Measurements from ENCODE around the gene BOLA1.

BOLA1 gene

DNA sequence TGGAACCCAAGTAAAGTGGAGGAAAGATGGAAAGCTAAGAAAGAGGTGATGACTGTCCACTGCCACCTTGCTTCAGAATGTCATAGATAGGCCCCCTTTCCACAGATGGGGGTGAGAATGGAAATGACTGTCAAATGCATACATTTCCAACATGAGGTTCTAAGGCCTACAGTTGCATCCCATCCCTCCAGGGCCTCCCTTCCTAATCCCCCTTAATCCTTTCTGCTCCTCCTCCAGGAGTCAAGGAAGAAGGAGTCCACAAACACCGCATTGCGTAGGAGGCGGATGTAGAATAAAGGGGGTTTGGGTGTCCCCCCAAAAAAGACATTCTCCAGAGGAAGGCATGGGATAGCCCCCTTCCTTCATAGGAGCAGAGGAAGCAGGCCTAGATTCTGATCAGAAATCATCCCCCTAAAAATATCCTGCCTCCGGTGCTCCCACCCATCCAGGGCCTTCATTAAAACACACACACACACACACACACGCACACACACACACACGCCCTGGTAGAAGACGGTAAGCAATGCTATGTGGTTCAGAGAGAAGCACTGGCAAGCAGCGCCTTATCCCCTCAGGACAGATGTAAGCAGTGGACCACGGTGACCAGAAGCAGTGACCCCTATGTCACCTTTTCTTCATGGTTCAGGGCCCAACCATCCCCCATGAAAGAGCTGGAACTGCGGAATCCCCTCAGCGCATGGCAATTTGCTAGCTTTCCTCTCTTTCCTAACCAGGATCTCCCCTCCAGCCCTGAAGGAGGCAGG, 16.2 kb downstream of the BOLA1 start:
- no peaks in the 10 kb centered on the region for H3K9me3 Mint-ChIP-seq
- H3K36me3 Mint-ChIP-seq (ENCODE audit: low read depth) = peaks cover 7% of the 10 kb centered on the region
- H3K27me3 Mint-ChIP-seq = no peaks in the 10 kb centered on the region
- H3K4me1 Mint-ChIP-seq (ENCODE audit: low read depth) = peaks cover 36% of the 10 kb centered on the region
- H3K27ac Mint-ChIP-seq = no peak overlapping the region
- no peak for DNase-seq
- peak overlapping the region; percentile 81 for H3K4me3 Mint-ChIP-seq

GRCh38 chr1:149916193-149916897, 17.0 kb downstream of the BOLA1 start:
- H3K27me3 Mint-ChIP-seq = no peaks in the 10 kb centered on the region
- H3K9me3 Mint-ChIP-seq = no peaks in the 10 kb centered on the region
- H3K4me1 Mint-ChIP-seq (ENCODE audit: low read depth) = peaks cover 36% of the 10 kb centered on the region
- DNase-seq = no peak
- H3K27ac Mint-ChIP-seq = peak overlapping the region; percentile 63
- H3K36me3 Mint-ChIP-seq (ENCODE audit: low read depth) = peaks cover 12% of the 10 kb centered on the region
- peak overlapping the region; percentile 81 for H3K4me3 Mint-ChIP-seq

DNA sequence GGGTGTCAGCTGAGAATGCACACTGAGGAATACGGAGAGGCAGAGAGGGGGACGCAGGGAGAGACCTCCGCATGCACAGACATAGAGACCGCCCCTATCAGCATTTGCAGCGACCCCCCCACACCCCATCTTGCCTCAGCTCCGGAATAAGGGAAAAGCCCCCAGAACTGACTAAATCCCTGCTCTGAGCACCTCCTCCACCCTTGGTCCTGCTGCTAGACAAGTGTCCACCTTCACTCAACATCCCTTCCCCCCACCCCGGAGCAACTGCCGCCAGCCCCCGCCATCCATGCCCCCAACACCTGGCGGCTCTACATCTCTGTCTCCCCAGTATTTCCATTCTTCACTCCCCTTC, 17.5 kb downstream of the BOLA1 start:
- H3K27ac Mint-ChIP-seq = no peak overlapping the region
- H3K36me3 Mint-ChIP-seq (ENCODE audit: low read depth) = peaks cover 17% of the 10 kb centered on the region
- H3K9me3 Mint-ChIP-seq = no peaks in the 10 kb centered on the region
- H3K27me3 Mint-ChIP-seq = no peaks in the 10 kb centered on the region
- H3K4me3 Mint-ChIP-seq = peak overlapping the region; percentile 81
- H3K4me1 Mint-ChIP-seq (ENCODE audit: low read depth) = peaks cover 36% of the 10 kb centered on the region
- no peak for DNase-seq

DNA sequence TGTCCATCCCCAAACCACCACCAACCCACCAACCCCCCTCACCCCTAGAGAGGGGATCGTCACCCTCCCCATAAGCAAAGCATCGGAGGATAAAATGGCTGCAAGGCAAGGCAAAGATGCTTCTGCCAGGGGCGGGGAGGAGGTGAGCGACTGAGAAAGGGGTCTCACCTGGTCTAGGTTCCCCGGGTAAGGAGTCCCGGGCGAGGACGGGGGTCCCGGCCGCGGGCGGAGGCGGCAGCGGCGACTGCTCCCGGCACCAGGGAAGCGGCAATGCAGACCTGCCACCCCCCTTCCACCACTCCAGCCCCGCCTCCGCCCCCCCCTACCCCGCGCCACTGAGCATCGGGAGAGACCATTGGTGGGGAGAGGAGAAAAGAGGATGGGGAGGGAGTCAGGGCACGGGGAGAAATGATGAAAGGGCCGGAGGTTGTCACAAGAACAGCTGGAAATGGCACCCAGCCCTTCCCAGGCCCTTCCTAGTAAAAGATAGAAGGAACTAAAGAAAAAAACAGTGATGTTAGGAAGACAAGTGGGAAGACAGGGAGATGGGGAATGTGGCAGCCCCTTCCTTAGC, 18.3 kb downstream of the BOLA1 start, which contains the start of gene SV2A:
TSS of gene SV2A (minus strand) at position 274 of the 574 bp plus-strand sequence. CDS start 4,004 bp downstream, outside the sequence.
- Mint-ChIP-seq H3K36me3 (ENCODE audit: low read depth) (peaks cover 24% of the 10 kb centered on the region), H3K4me3 (peak within 1 kb of the TSS; percentile 81), H3K4me1 (ENCODE audit: low read depth) (peaks cover 36% of the 10 kb centered on the region), H3K27me3 (no peaks in the 10 kb centered on the region), H3K27ac (peak within 1 kb of the TSS; percentile 75), H3K9me3 (no peaks in the 10 kb centered on the region)
- DNase-seq = peak; percentile 72

DNA sequence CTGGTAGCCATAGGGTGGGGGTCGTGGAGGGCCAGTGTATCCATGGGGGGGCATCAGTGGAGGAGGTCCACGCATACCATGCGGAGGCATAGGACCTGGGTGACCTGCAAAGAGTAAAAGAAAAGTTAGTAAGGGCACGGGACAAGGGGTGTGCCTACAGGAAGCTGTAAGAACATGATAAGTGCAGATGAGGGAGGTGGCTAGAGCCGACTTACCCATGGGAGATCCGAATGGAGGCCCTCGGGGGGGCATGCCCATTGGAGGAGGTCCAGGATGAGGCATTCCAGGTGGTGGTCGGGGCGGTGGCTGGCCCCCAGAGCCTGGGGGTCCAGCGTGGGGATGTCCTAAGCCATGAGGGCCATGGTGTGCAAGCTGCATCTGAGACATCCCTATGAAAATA, 24.3 kb downstream of the BOLA1 start:
- no peak overlapping the region for H3K27ac Mint-ChIP-seq
- H3K36me3 Mint-ChIP-seq (ENCODE audit: low read depth) = peaks cover 73% of the 10 kb centered on the region
- DNase-seq = no peak
- peaks cover 34% of the 10 kb centered on the region for H3K4me1 Mint-ChIP-seq (ENCODE audit: low read depth)
- no peaks in the 10 kb centered on the region for H3K27me3 Mint-ChIP-seq
- no peak overlapping the region for H3K4me3 Mint-ChIP-seq
- H3K9me3 Mint-ChIP-seq = no peaks in the 10 kb centered on the region

GRCh38 chr1:149925345-149925744, 26.0 kb downstream of the BOLA1 start:
- peaks cover 73% of the 10 kb centered on the region for H3K36me3 Mint-ChIP-seq (ENCODE audit: low read depth)
- no peaks in the 10 kb centered on the region for H3K27me3 Mint-ChIP-seq
- peaks cover 37% of the 10 kb centered on the region for H3K4me1 Mint-ChIP-seq (ENCODE audit: low read depth)
- no peaks in the 10 kb centered on the region for H3K9me3 Mint-ChIP-seq
- peak overlapping the region; percentile 41 for H3K27ac Mint-ChIP-seq
- peak overlapping the region; percentile 97 for H3K4me3 Mint-ChIP-seq
- no peak for DNase-seq

GRCh38 chr1:149925751-149926150, 26.4 kb downstream of the BOLA1 start:
- Mint-ChIP-seq H3K9me3 (no peaks in the 10 kb centered on the region), H3K27me3 (no peaks in the 10 kb centered on the region), H3K36me3 (ENCODE audit: low read depth) (peaks cover 71% of the 10 kb centered on the region), H3K4me3 (peak overlapping the region; percentile 97), H3K4me1 (ENCODE audit: low read depth) (peaks cover 41% of the 10 kb centered on the region), H3K27ac (peak overlapping the region; percentile 76)
- no peak for DNase-seq

- DNase-seq = no peak
- peaks cover 68% of the 10 kb centered on the region for H3K36me3 Mint-ChIP-seq (ENCODE audit: low read depth)
- no peaks in the 10 kb centered on the region for H3K9me3 Mint-ChIP-seq
- H3K27ac Mint-ChIP-seq = peak overlapping the region; percentile 76
- peaks cover 45% of the 10 kb centered on the region for H3K4me1 Mint-ChIP-seq (ENCODE audit: low read depth)
- no peaks in the 10 kb centered on the region for H3K27me3 Mint-ChIP-seq
- peak overlapping the region; percentile 97 for H3K4me3 Mint-ChIP-seq
Observed at GRCh38 chr1:149926296-149926695, 26.9 kb downstream of the BOLA1 start.

- H3K4me1 Mint-ChIP-seq (ENCODE audit: low read depth) = peaks cover 51% of the 10 kb centered on the region
- peak overlapping the region; percentile 97 for H3K4me3 Mint-ChIP-seq
- H3K36me3 Mint-ChIP-seq (ENCODE audit: low read depth) = peaks cover 60% of the 10 kb centered on the region
- H3K27me3 Mint-ChIP-seq = no peaks in the 10 kb centered on the region
- no peak for DNase-seq
- H3K9me3 Mint-ChIP-seq = no peaks in the 10 kb centered on the region
- H3K27ac Mint-ChIP-seq = peak overlapping the region; percentile 94
Observed at GRCh38 chr1:149927056-149927562, 27.7 kb downstream of the BOLA1 start.

DNA sequence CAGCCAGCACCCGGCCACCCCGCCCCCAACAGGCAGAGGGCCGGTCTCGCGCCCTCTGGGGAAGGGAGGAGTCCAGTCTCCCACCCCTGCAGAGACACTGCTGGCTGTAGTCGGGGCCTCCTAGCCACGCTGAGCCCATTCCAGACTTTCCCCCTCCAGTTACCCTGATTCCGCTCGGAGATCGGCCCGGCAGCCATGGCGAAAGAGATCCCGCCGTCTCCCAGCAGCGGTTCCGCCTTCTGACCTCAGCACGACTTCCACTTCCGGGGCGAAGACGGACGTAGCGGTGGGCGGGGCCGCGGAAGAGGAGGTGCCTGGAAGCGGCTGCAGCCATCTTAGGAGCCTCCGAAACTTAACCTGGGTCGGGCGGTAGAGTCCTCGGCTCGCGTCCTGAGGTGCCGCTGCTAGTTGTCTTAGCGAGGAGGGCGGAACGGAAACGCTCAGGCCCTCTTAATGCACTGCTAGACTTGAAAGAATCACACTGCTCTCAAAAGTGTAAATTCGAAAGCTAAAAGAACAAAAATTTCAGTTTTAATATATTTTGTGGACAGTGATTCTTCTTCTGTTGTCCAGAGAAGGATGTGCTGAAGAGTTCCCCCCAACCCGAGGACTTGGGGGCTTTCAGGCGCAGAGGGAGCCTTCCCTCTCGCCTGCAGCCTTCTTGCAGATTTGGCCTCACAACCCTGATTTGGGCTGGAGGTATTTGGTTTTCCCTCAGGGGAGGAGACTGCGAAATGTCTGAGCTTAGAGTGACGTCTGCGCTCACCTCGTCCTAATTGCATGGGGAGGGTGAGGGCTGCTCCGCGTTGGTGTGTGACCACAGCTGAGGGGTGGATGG, 28.4 kb downstream of the BOLA1 start, which contains the start of gene SF3B4:
TSS of gene SF3B4 (minus strand) at position 241 of the 838 bp plus-strand sequence. CDS start at position 197, 44 bp downstream.
- H3K27ac Mint-ChIP-seq = peak within 1 kb of the TSS; percentile 94
- DNase-seq = peak; percentile 96
- H3K4me3 Mint-ChIP-seq = peak within 1 kb of the TSS; percentile 97
- H3K4me1 Mint-ChIP-seq (ENCODE audit: low read depth) = peaks cover 51% of the 10 kb centered on the region
- no peaks in the 10 kb centered on the region for H3K9me3 Mint-ChIP-seq
- H3K27me3 Mint-ChIP-seq = no peaks in the 10 kb centered on the region
- peaks cover 54% of the 10 kb centered on the region for H3K36me3 Mint-ChIP-seq (ENCODE audit: low read depth)

DNA sequence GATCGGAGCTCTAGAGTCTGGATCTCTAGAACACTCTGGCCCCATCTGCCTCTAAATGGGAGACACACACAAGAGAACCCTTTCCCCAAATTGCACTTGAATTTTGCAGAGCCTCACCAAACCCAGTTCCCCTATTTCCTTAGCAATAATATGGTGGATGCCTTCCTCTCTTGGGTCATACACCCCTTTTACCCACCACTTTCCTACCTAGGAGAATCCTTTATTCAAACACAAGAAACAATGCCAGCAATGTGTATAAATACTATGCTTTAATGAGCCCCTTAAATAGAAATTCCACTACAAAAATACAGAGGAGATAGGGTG, 29.0 kb downstream of the BOLA1 start:
- peak overlapping the region; percentile 94 for H3K27ac Mint-ChIP-seq
- no peaks in the 10 kb centered on the region for H3K27me3 Mint-ChIP-seq
- no peaks in the 10 kb centered on the region for H3K9me3 Mint-ChIP-seq
- peaks cover 48% of the 10 kb centered on the region for H3K36me3 Mint-ChIP-seq (ENCODE audit: low read depth)
- peaks cover 50% of the 10 kb centered on the region for H3K4me1 Mint-ChIP-seq (ENCODE audit: low read depth)
- H3K4me3 Mint-ChIP-seq = peak overlapping the region; percentile 97
- no peak for DNase-seq

DNA sequence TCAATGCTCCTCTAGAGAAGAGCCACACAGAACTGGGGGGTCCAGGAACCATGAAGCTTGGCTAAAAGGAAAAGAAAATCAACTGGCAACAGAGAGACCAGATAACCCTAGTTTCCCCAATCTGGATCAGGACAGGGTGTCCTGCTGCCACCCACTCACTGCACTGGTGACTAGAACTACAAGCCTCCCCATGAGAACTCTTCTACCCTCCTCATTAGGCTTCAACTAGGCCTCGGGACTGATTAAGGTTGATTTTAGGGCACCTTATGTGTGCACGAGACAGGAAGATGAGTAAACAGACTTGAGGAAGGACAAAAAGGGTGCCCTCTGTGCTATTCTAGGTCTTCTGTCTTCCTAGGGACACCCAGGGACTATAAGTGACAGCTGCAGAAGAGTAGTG, 30.5 kb downstream of the BOLA1 start:
- no peaks in the 10 kb centered on the region for H3K9me3 Mint-ChIP-seq
- peaks cover 42% of the 10 kb centered on the region for H3K4me1 Mint-ChIP-seq (ENCODE audit: low read depth)

GRCh38 chr1:149931212-149931790, 31.9 kb downstream of the BOLA1 start:
- H3K27ac Mint-ChIP-seq = no peak overlapping the region
- no peaks in the 10 kb centered on the region for H3K9me3 Mint-ChIP-seq
- no peak for DNase-seq
- no peaks in the 10 kb centered on the region for H3K27me3 Mint-ChIP-seq
- H3K36me3 Mint-ChIP-seq (ENCODE audit: low read depth) = peaks cover 19% of the 10 kb centered on the region
- H3K4me3 Mint-ChIP-seq = no peak overlapping the region
- H3K4me1 Mint-ChIP-seq (ENCODE audit: low read depth) = peaks cover 30% of the 10 kb centered on the region

More for the DNA sequence above, 30.5 kb downstream of the BOLA1 start:
- H3K27me3 Mint-ChIP-seq = no peaks in the 10 kb centered on the region
- no peak overlapping the region for H3K4me3 Mint-ChIP-seq
- peaks cover 33% of the 10 kb centered on the region for H3K36me3 Mint-ChIP-seq (ENCODE audit: low read depth)
- peak overlapping the region; percentile 45 for H3K27ac Mint-ChIP-seq
- DNase-seq = no peak

DNA sequence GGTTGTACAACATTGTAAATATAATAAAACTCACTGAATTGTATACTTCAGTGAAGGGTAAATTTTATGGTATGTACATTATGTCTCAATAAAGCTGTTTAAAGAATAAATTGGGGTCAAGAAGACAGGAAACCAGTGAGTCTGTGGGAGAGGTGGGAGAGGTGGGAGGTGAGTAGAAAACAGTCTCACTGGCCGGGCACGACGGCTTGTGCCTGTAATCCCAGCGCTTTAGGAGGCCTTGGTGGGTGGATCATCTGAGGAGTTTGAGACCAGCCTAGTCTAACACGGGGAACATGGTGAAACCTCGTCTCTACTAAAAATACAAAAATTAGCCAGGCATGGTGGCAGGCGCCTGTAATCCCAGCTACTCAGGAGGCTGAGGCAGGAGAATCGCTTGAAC, 33.1 kb downstream of the BOLA1 start:
- no peak overlapping the region for H3K27ac Mint-ChIP-seq
- DNase-seq = no peak
- peaks cover 7% of the 10 kb centered on the region for H3K36me3 Mint-ChIP-seq (ENCODE audit: low read depth)
- no peaks in the 10 kb centered on the region for H3K27me3 Mint-ChIP-seq
- no peaks in the 10 kb centered on the region for H3K9me3 Mint-ChIP-seq
- H3K4me1 Mint-ChIP-seq (ENCODE audit: low read depth) = peaks cover 32% of the 10 kb centered on the region
- H3K4me3 Mint-ChIP-seq = no peak overlapping the region

Measured in activated T-cell treated with anti-CD3 and anti-CD28 coated beads, Interleukin-2, amount 50 U/mL, for 24 hours (primary cell).